ENCODE measurements around the gene COQ10B.
"Not testable (repeated sequence)": the region's sequence is repeated elsewhere in the genome, so short reads cannot be mapped to it uniquely, and the experiment has no call there.

The COQ10B gene

GRCh38 chr2:197453123-197453913 lies at the start of gene COQ10B:
Gene COQ10B (plus strand): TSS chr2:197453552. CDS start chr2:197453561, 9 bp downstream.
- peak; percentile 91 to 100 (median 98) for DNase-seq

GRCh38 chr2:197405582-197405981 lies 47.8 kb upstream of the COQ10B start:
- DNase-seq = no peak

GRCh38 chr2:197414039-197414438 lies 39.3 kb upstream of the COQ10B start:
- no peak for DNase-seq

GRCh38 chr2:197414515-197414914 lies 38.8 kb upstream of the COQ10B start:
- no peak for DNase-seq

- no peak for DNase-seq
These were observed 37.1 kb upstream of the COQ10B start for GRCh38 chr2:197416268-197416667.

GRCh38 chr2:197419438-197419837 lies 33.9 kb upstream of the COQ10B start:
- DNase-seq = no peak

- no peak for DNase-seq
These were observed 30.0 kb upstream of the COQ10B start for GRCh38 chr2:197423307-197423706.

GRCh38 chr2:197425550-197425949 lies 27.8 kb upstream of the COQ10B start:
- no peak for DNase-seq

GRCh38 chr2:197426723-197427603 lies 26.4 kb upstream of the COQ10B start:
- no peak for DNase-seq

GRCh38 chr2:197427986-197428385 lies 25.4 kb upstream of the COQ10B start:
- DNase-seq = no peak

- no peak for DNase-seq
These were observed 21.5 kb upstream of the COQ10B start for GRCh38 chr2:197431858-197432257.

- not testable (repeated sequence) for DNase-seq
These were observed 20.8 kb upstream of the COQ10B start for GRCh38 chr2:197432527-197432926.

- no peak for DNase-seq
These were observed 19.4 kb upstream of the COQ10B start for GRCh38 chr2:197433780-197434438.

GRCh38 chr2:197434541-197435513 lies 18.5 kb upstream of the COQ10B start, which contains the start of gene SF3B1:
Gene SF3B1 (minus strand): TSS chr2:197435028. CDS start chr2:197434999, 29 bp downstream.
- peak; percentile 83 to 98 (median 97) for DNase-seq

GRCh38 chr2:197435598-197436420 lies 17.5 kb upstream of the COQ10B start:
- no peak for DNase-seq

- DNase-seq = no peak
These were observed 16.0 kb upstream of the COQ10B start for GRCh38 chr2:197437380-197437779.

GRCh38 chr2:197442857-197443256 lies 10.5 kb upstream of the COQ10B start:
- peak in 1 of 14 donors; percentile 8 for DNase-seq

- DNase-seq = no peak
These were observed 7.6 kb upstream of the COQ10B start for GRCh38 chr2:197445746-197446145.

- no peak for DNase-seq
These were observed 6.5 kb upstream of the COQ10B start for GRCh38 chr2:197446844-197447243.

- DNase-seq = no peak
These were observed 2.9 kb upstream of the COQ10B start for GRCh38 chr2:197450465-197450864.

- not testable (repeated sequence) for DNase-seq
These were observed 2.4 kb upstream of the COQ10B start for GRCh38 chr2:197450935-197451358.

Measured in C1 segment of cervical spinal cord (tissue), 14 donors.